OCI-LY1 (cell line): ENCODE results near the gene HBM.

Experiments
- EZH2 ChIP-seq: fragments of 200-600 bp; sonication (generic), shearing (Covaris generic); IDR thresholded peaks from 2 replicates; pipeline ENCODE4 v1.8.0; 2017; ENCODE audit warnings: borderline replicate concordance, mixed run types, mild to moderate bottlenecking, antibody characterized with exemption, low read length, moderate library complexity, mixed read lengths
- TF ChIP-seq, protein P1 (sequence below): fragments of 200-600 bp; sonication (generic), shearing (Covaris generic); IDR thresholded peaks from 2 replicates; pipeline ENCODE4 v1.5.1; 2017; ENCODE audit warnings: mild to moderate bottlenecking, antibody characterized with exemption, low read length, moderate library complexity, mixed read lengths

DNA sequence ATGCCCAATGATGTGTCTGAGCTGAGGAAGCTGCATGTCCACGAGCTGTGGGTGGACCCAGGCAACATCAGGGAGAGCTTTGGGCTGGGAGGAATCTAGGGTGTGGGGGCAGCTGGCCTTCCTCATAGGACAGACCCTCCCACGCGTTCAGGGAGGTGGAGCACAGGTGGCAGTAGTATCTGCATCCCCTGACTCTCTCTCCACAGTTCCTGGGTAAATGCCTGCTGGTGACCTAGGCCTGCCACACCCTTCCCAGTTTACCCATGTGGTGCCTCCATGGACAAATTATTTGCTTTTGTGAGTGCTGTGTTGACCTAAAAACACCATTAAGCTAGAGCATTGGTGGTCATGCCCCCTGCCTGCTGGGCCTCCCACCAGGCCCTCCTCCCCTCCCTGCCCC is 3.2 kb downstream of the HBM start:
- TF ChIP-seq, protein P1, sequence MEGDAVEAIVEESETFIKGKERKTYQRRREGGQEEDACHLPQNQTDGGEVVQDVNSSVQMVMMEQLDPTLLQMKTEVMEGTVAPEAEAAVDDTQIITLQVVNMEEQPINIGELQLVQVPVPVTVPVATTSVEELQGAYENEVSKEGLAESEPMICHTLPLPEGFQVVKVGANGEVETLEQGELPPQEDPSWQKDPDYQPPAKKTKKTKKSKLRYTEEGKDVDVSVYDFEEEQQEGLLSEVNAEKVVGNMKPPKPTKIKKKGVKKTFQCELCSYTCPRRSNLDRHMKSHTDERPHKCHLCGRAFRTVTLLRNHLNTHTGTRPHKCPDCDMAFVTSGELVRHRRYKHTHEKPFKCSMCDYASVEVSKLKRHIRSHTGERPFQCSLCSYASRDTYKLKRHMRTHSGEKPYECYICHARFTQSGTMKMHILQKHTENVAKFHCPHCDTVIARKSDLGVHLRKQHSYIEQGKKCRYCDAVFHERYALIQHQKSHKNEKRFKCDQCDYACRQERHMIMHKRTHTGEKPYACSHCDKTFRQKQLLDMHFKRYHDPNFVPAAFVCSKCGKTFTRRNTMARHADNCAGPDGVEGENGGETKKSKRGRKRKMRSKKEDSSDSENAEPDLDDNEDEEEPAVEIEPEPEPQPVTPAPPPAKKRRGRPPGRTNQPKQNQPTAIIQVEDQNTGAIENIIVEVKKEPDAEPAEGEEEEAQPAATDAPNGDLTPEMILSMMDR = no peak
- no peak for TF ChIP-seq EZH2
